Thyroid gland (tissue), 4 donors: ENCODE results near the gene HIPK2. TPM values are rescaled to one million over a fixed set of nuclear protein-coding genes. Genes with fewer than 3 reads are reported as not detected.

Experiments
- DNase-seq, 2 donors: peaks; one replicate each; pipeline ENCODE4 v3.0.0-alpha.2; 2019
- H3K27ac ChIP-seq, 3 donors: fragments of 200-600 bp; sonication (generic); 1 replicate in 2 of 3; 2 replicates in 1 of 3; pipeline ENCODE4 v1.5.1; 2016 to 2019; ENCODE audit warnings: mild to moderate bottlenecking in 1 of 3, moderate library complexity in 1 of 3
- H3K27me3 ChIP-seq: fragments of 200-600 bp; sonication (generic); one replicate; pipeline ENCODE4 v1.5.1; 2019
- H3K36me3 ChIP-seq, 2 donors: fragments of 200-600 bp; sonication (generic); one replicate each; pipeline ENCODE4 v1.5.1; 2016 to 2019
- H3K4me1 ChIP-seq, 2 donors: fragments of 200-600 bp; sonication (generic); one replicate each; pipeline ENCODE4 v1.5.1; 2017 to 2019
- H3K4me3 ChIP-seq, 3 donors: fragments of 200-600 bp; sonication (generic); replicated peaks in 1 of 3; 1 replicate in 2 of 3; 2 replicates in 1 of 3; pipeline ENCODE4 v1.5.1; 2016; ENCODE audit warnings: mild to moderate bottlenecking in 1 of 3
- H3K9me3 ChIP-seq: fragments of 200-600 bp; sonication (generic); one replicate; pipeline ENCODE4 v1.5.1; 2017
- CTCF ChIP-seq, 6 experiments: fragments of 200-600 bp in 3 of 6; fragments of 450-650 bp in 3 of 6; sonication (generic) in 3 of 6; IDR thresholded peaks; one replicate each; pipeline ENCODE4 v1.5.1; 2016 to 2019; ENCODE audit warnings: antibody characterized with exemption in 6 of 6, mild to moderate bottlenecking in 2 of 6, inconsistent platforms in 1 of 6, moderate library complexity in 1 of 6
- POLR2A ChIP-seq, 2 donors: fragments of 450-650 bp; IDR thresholded peaks; one replicate each; pipeline ENCODE4 v1.6.1; 2017; ENCODE audit warnings: antibody characterized with exemption in 2 of 2, mild to moderate bottlenecking in 2 of 2, moderate library complexity in 1 of 2
- WGBS, 2 donors: methylation state at CpG; one replicate each; pipeline ENCODE4 v1.1.5; 2017; 5-methylcytosine and 5-hydroxymethylcytosine counted together
- intact Hi-C: fragments of 100-400 bp; cut with DNase I; formaldehyde crosslinking; loops from one replicate; pipeline ENCODE4 v1.15.1; 2023
- total RNA-seq, 4 donors: library from RNA; depleted of rRNA; stranded (reverse); fragments of >200 nt; gene quantifications; one replicate each; pipeline ENCODE4 v1.2.3, GENCODE V29; 2016

HIPK2 gene
- total RNA-seq, 4 donors from 2014 or later, result 31.3 to 58.5 (median 41.0) TPM

- intact Hi-C loops, result loop anchor here (5.0 kb wide), 2 partner anchors 129 to 226 kb away; no protein-coding TSS in a partner anchor
- DNase-seq, result peak; percentile 65 to 71
- Histone ChIP-seq H3K4me1 (peaks cover 6 to 21% of the 10 kb centered on the region in 2 donors), H3K27me3 (no peaks in the 10 kb centered on the region), H3K27ac (peak overlapping the region; percentile 44 to 95 (median 94)), H3K9me3 (no peaks in the 10 kb centered on the region), H3K4me3 (peak overlapping the region in 2 of 3 donors; percentile 45 to 89), H3K36me3 (no peaks in the 10 kb centered on the region)
- WGBS, 2 donors, result 1% methylated on average over 11 of the region's 11 CpGs
- TF ChIP-seq CTCF (IDR thresholded peaks at IDR 0.05) (peak; percentile 26 to 72 (median 67)), POLR2A (IDR thresholded peaks at IDR 0.05) (peak in 1 of 2 donors; percentile 29)
Measured at GRCh38 chr7:139775829-139776266, 1.9 kb downstream of the HIPK2 start.

- DNase-seq, result no peak
- Histone ChIP-seq H3K9me3 (no peaks in the 10 kb centered on the region), H3K36me3 (no peaks in the 10 kb centered on the region), H3K27me3 (no peaks in the 10 kb centered on the region), H3K4me3 (no peak overlapping the region), H3K27ac (no peak overlapping the region), H3K4me1 (peaks cover 6 to 21% of the 10 kb centered on the region in 2 donors)
- intact Hi-C loops, result no loop called here
- 95 to 100% methylated on average over 1 of the region's 1 CpG for WGBS, 2 donors
- TF ChIP-seq CTCF (IDR thresholded peaks at IDR 0.05) (no peak), POLR2A (IDR thresholded peaks at IDR 0.05) (no peak)
Measured at GRCh38 chr7:139774376-139774775, 3.4 kb downstream of the HIPK2 start.

- intact Hi-C loops, result no loop called here
- Histone ChIP-seq H3K27me3 (no peaks in the 10 kb centered on the region), H3K36me3 (no peaks in the 10 kb centered on the region), H3K4me3 (no peak overlapping the region), H3K27ac (no peak overlapping the region), H3K9me3 (no peaks in the 10 kb centered on the region), H3K4me1 (peaks cover 6 to 24% of the 10 kb centered on the region in 2 donors)
- no peak for TF ChIP-seq CTCF (IDR thresholded peaks at IDR 0.05)
- TF ChIP-seq POLR2A (IDR thresholded peaks at IDR 0.05), result no peak
- DNase-seq, result no peak
- WGBS, 2 donors, result 96 to 97% methylated on average over 5 of the region's 5 CpGs
Measured at GRCh38 chr7:139773371-139773770, 4.4 kb downstream of the HIPK2 start.

- H3K27me3 ChIP-seq, result no peaks in the 10 kb centered on the region
Measured at GRCh38 chr7:139772873-139773272, 4.9 kb downstream of the HIPK2 start.

More at GRCh38 chr7:139772873-139773272, 4.9 kb downstream of the HIPK2 start:
- Histone ChIP-seq H3K4me1 (peaks cover 6 to 29% of the 10 kb centered on the region in 2 donors), H3K4me3 (no peak overlapping the region), H3K27ac (no peak overlapping the region), H3K9me3 (no peaks in the 10 kb centered on the region), H3K36me3 (no peaks in the 10 kb centered on the region)
- no peak for DNase-seq
- 93 to 96% methylated on average over 6 of the region's 6 CpGs for WGBS, 2 donors
- intact Hi-C loops, result no loop called here
- no peak for TF ChIP-seq POLR2A (IDR thresholded peaks at IDR 0.05)
- TF ChIP-seq CTCF (IDR thresholded peaks at IDR 0.05), result no peak
